Activated CD4-positive, alpha-beta memory T cell treated with anti-CD3 and anti-CD28 coated beads, Interleukin-2, amount 10 ng/mL, durations not matched to agents 7 days and 5 days (primary cell): ENCODE results near the gene MORN1. TPM values are rescaled to one million over a fixed set of nuclear protein-coding genes. Genes with fewer than 3 reads are reported as not detected.
A peak's percentile ranks its signal among the peaks of the same experiment; 100 is the strongest.

Experiments
- CTCF ChIA-PET: fragments of 350-600 bp; sonication (Branson Sonifier 250); formaldehyde crosslinking; loops from one replicate; lab custom pipeline; 2021; ENCODE audit warnings: antibody characterized with exemption, inconsistent platforms; lab: Charles Lee
- POLR2A ChIA-PET: fragments of 350-600 bp; sonication (Branson Sonifier 250); formaldehyde crosslinking; loops from one replicate; lab custom pipeline; 2021; ENCODE audit warnings: antibody characterized with exemption; lab: Charles Lee
- DNase-seq: peaks from one replicate; pipeline ENCODE4 v3.0.0-alpha.2; 2020
- H3K27ac Mint-ChIP-seq: one replicate; pipeline ENCODE4 v1.8.0; 2021; ENCODE audit warnings: mild to moderate bottlenecking, mixed read lengths
- H3K27me3 Mint-ChIP-seq: one replicate; pipeline ENCODE4 v1.8.0; 2021; ENCODE audit warnings: mixed read lengths
- H3K36me3 Mint-ChIP-seq: one replicate; pipeline ENCODE4 v1.8.0; 2021; ENCODE audit warnings: low read depth, mixed read lengths
- H3K4me1 Mint-ChIP-seq: one replicate; pipeline ENCODE4 v1.8.0; 2021; ENCODE audit warnings: mixed read lengths
- H3K4me3 Mint-ChIP-seq: one replicate; pipeline ENCODE4 v1.8.0; 2021; ENCODE audit warnings: mild to moderate bottlenecking, mixed read lengths
- H3K9me3 Mint-ChIP-seq: one replicate; pipeline ENCODE4 v1.8.0; 2021; ENCODE audit warnings: mixed read lengths
- total RNA-seq, 2 experiments: library from RNA; stranded (reverse); gene quantifications; one replicate each; pipeline ENCODE4 v1.2.3, GENCODE V29; 2021

MORN1 gene
- total RNA-seq, 2 experiments from 2014 or later, result 6.2 to 6.3 TPM

DNA sequence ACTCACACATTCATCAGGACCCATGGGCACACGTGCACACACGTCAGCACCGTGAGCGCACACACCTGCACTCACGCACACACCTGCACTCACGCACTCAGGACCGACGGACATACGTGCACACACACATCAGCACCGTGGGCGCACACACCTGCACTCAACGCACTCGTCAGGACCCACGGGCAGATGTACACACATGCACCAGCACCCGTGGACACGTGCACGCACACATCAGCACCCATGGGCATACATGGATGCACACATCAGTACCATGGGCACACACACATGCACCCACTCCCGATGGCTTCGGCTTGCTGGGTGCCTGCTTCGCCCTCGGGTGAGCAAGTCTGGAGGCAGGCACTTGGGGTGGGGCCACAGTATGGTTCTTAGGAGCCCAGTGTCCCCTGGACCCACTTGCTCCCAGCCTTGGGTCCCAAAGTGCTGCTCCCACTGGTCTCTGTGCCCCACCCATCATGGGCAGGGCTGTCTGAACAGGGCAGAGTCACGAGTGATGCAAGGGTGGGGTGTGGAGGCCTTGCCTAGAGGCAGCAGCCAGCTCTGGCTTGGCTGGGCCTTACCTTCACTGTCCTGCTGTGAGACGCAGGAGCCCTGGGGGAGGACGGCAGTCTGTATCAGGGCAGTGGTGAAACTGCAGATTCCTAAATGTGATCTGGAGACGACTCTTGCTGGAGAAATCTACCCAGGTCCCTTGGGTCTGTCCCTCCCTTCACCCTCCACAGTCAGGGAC lies 113.4 kb downstream of the MORN1 start:
- H3K4me3 Mint-ChIP-seq, result no peak overlapping the region
- H3K27ac Mint-ChIP-seq, result no peak overlapping the region
- H3K9me3 Mint-ChIP-seq, result no peaks in the 10 kb centered on the region
- ChIA-PET POLR2A (no interaction called here), CTCF (no interaction called here)
- peaks cover 19% of the 10 kb centered on the region for H3K4me1 Mint-ChIP-seq
- no peak for DNase-seq
- no peaks in the 10 kb centered on the region for H3K27me3 Mint-ChIP-seq
- peaks cover 36% of the 10 kb centered on the region for H3K36me3 Mint-ChIP-seq

DNA sequence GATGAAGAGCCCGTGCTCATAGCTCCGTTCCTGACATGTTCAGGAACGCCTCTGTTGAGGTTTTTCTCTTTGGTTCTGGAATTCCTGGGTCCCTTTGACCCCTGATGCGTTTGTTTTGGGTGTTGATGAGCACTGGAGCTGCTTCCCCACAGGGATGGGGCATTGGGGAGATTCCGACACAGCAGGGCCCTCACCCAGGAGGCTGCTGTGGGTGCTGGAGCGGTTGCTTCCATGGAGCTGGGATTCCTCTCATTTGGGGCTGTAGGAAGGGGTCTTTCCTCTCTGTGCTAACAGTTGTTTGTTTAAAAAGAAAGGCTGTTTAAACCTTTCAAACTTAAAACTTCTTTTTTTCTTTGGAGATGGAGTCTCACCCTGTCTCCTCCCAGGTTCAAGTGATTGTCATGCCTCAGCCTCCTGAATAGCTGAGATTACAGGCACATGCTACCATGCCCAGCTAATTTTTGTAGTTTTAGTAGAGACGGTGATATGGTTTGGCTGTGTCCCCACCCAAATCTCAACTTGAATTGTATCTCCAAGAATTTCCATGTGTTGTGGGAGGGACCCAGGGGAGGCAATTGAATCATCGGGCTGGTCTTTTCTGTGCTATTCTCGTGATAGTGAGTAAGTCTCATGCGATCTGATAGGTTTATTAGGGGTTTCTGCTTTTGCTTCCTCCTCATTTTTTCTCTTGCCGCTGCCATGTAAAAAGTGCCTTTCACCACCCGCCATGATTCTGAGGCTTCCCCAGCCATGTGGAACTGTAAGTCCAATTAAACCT lies 114.4 kb downstream of the MORN1 start:
- POLR2A ChIA-PET, result no interaction called here
- H3K4me1 Mint-ChIP-seq, result peaks cover 20% of the 10 kb centered on the region
- no peak for DNase-seq
- no peaks in the 10 kb centered on the region for H3K9me3 Mint-ChIP-seq
- peak overlapping the region; percentile 40 for H3K27ac Mint-ChIP-seq
- no peaks in the 10 kb centered on the region for H3K27me3 Mint-ChIP-seq
- peaks cover 36% of the 10 kb centered on the region for H3K36me3 Mint-ChIP-seq
- no peak overlapping the region for H3K4me3 Mint-ChIP-seq
- CTCF ChIA-PET, result no interaction called here

DNA sequence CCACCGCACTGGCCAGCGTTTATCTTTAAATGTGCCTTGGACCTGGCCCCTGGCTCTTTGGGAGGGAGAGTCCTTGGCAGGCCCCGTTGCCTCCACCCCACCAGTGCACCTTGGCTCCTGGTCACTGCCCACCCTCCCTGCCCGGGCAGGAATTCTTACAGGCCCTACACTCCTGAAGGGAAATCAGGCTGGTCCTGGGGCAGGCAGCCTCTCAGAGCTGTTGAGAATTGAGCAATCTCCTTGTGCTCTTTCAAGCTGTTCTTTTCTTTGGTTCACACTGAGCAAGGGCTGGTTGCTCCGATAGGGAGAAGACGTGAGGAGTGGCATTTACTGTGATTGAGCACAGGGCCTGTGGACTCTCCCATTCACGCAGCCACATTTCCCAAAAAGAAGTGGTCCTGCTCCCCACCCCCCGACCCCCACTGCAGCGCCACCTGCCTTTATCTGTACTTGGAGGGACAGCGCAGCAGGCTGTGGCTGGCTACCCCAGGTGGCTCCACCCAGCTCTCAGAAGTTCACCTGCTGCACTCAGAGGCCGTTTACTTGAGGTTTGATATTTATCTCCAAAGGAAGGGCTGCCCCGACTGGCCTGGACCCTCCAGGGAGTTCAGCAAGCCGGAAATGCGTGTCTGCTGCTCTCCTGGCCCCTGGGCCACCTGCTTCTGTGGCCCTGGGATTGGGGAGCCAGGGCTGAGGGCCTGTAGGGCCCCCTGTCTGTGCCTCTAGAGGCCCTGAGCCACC lies 115.4 kb downstream of the MORN1 start:
- ChIA-PET POLR2A (no interaction called here), CTCF (no interaction called here)
- peaks cover 21% of the 10 kb centered on the region for H3K4me1 Mint-ChIP-seq
- H3K27ac Mint-ChIP-seq, result peak overlapping the region; percentile 52
- no peak for DNase-seq
- no peak overlapping the region for H3K4me3 Mint-ChIP-seq
- peaks cover 36% of the 10 kb centered on the region for H3K36me3 Mint-ChIP-seq
- H3K9me3 Mint-ChIP-seq, result no peaks in the 10 kb centered on the region
- no peaks in the 10 kb centered on the region for H3K27me3 Mint-ChIP-seq

DNA sequence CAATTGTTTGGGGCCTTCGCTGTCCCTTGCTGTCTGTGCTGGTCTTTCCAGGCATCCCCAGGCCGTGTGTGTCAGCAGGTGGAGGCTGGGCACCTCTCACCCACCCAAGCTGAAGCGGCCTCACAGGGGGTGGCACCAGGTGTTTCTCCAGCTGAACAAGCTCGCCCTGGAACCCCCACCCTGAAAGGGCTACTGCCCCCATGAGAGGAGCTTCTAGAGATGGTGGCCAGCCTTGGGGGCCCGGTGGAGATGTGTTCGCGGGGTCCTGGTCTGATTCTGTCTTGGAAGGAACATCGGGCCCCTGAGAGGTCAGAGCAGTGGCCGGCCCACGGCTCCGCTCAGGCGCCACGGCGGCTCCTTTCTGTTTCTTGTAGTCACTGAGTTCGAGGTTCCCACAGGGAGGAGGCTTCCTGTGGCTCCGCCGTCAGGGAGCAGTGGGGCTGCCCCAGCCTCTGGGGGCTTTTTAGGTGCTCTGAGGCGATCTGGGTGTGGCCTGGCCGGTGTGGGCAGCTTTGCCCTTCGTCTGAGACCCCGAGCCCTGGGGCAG lies 116.4 kb downstream of the MORN1 start:
- Mint-ChIP-seq H3K4me3 (no peak overlapping the region), H3K4me1 (peaks cover 21% of the 10 kb centered on the region), H3K9me3 (no peaks in the 10 kb centered on the region), H3K27ac (no peak overlapping the region), H3K27me3 (no peaks in the 10 kb centered on the region), H3K36me3 (peaks cover 33% of the 10 kb centered on the region)
- no peak for DNase-seq
- CTCF ChIA-PET, result no interaction called here
- POLR2A ChIA-PET, result no interaction called here

DNA sequence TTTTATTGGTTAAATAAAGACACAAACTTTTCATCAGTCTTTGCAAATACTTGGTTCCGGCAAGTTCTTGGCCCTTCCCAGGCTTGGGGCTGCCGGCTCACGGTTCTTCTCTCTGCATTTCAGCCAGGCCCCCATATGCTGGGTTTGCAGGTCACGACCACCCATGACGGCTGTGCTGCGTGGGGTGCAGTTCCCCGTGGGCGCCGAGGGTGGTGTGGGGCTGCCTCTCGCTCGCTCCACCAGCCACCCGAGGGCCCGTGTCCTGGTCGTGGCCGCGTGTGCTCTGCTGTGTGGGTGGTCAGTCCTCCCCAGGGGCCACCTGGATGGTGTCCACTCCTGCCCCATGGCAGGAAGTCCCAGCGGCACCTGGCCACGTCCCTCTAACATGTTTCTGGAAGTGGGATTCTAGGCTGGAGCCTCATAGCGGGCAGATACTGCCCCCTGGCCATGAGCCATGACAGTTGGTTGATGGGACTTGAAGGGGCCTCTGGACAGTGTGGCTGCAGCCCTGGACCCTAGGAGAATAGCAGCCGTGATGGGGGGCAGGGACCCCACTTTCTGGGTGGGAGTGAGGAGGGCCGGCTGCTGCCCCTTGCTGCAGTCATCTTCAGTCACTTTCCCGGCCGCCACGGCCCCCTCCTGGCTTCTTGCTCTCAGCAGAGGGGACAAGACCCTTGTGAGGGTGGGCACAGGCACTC lies 117.0 kb downstream of the MORN1 start:
- no peak for DNase-seq
- ChIA-PET CTCF (no interaction called here), POLR2A (no interaction called here)
- Mint-ChIP-seq H3K27me3 (no peaks in the 10 kb centered on the region), H3K4me3 (no peak overlapping the region), H3K36me3 (peaks cover 28% of the 10 kb centered on the region), H3K9me3 (no peaks in the 10 kb centered on the region), H3K4me1 (peaks cover 21% of the 10 kb centered on the region), H3K27ac (no peak overlapping the region)

DNA sequence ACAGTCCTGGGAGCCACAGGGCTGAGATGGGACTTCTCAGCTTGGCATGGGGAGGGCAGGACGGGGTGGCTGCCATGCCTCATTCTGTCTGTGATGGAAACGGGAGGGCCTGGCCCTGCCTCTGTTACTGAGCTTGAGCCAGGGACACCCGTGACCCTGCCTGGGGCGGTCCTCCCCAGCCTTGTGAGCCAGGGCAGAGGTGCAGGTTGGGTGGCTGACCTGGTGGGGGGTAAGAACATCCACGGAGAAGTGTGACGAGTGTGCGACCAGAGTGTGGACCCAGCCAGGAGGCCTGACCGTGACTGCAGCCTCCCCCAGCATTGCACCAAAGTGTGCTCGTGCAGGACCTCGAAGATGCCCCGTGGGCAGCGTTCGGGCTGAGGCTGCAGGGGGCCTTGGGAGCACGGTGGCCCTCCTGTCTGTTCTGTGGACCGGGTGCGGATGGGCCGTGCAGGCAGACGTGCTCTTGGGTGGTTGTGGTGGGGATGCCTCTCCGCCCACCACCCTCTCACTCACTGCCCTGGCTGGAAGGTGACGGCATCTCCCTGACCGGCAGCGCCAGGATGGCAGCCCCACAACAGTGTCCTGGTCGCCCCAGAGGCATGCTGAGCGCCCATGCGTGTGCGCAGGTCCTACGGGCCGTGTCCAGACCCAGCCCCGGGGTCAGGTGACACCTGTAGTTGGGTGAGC lies 117.8 kb downstream of the MORN1 start:
- ChIA-PET CTCF (no interaction called here), POLR2A (no interaction called here)
- no peak for DNase-seq
- H3K36me3 Mint-ChIP-seq, result peaks cover 29% of the 10 kb centered on the region
- H3K27ac Mint-ChIP-seq, result no peak overlapping the region
- H3K9me3 Mint-ChIP-seq, result no peaks in the 10 kb centered on the region
- peaks cover 21% of the 10 kb centered on the region for H3K4me1 Mint-ChIP-seq
- no peak overlapping the region for H3K4me3 Mint-ChIP-seq
- H3K27me3 Mint-ChIP-seq, result no peaks in the 10 kb centered on the region

DNA sequence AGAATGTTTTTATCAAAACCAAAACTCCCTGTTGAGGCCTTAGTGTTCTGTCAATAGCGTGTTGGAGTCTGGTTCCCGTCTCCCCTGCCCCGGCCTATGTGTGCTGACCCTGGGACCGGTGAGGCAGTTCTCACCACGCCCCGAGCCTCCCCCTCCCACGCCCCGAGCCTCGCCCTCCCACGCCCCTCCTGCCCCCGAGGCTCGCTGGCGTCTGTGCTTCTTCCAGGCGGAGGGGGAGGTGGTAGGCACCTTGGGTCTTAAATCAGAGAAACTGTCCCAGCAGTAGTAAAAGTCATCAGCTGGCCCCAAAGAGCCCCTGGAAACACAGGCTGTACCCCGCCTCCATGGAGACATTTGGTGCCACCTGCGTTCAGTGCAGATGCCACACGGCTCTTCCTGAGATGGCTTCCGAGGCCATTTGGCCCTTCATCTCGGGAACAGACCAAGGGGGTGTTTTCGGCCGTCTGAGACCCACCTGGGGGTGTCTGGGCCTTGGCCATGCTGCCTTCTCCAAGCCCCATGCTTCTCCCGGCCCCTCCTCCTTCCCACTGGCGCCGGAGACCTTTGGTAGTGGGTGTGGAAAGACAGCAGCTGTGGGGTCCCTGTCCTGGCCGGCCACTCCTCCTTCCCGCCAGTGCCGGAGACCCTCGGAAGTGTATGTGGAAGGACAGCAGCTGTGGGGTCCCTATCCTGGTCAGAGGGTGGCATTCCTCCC lies 118.5 kb downstream of the MORN1 start:
- peaks cover 25% of the 10 kb centered on the region for H3K36me3 Mint-ChIP-seq
- no peak overlapping the region for H3K27ac Mint-ChIP-seq
- no peaks in the 10 kb centered on the region for H3K27me3 Mint-ChIP-seq
- POLR2A ChIA-PET, result no interaction called here
- CTCF ChIA-PET, result no interaction called here
- no peak overlapping the region for H3K4me3 Mint-ChIP-seq
- peaks cover 21% of the 10 kb centered on the region for H3K4me1 Mint-ChIP-seq
- DNase-seq, result no peak
- H3K9me3 Mint-ChIP-seq, result no peaks in the 10 kb centered on the region

DNA sequence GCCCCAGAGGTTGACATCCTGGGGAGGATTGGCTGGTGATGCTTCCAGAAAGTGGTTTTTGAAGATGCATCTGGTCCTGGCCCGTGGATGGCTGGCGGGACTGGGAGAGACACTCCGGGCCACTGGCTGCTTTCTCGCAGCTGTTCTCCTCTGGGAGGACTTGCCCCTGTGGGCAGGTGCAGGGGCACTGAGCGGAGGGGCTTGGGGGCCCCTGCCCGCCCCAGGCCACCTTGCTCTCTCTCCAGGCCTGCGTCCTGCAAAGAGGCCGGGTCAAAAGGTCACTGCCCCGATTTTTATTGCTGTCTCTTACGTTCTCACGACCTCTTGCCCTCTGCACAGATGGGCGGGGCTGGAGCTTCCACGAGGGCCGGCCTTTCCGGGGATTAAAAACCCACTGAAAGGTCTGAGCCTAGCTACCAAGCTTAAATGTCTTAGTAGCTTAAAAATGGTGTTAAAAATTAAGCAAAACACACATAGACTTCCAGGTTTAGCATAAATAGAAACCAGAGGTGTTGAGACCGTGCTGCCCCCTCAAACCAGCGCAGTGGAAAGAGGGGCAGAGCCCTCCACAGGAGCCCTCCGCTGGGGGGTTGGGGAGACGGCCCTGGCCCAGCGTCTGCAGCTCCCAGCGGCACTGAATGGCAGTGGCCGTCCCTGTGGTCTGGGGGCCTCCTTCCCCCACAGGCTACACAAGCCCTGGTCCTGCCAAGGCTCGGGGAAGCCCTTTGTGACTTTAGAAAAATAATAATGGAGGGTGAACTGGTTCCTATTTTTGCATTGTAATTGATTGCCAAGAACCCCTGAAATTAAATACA lies 119.3 kb downstream of the MORN1 start:
- Mint-ChIP-seq H3K27me3 (no peaks in the 10 kb centered on the region), H3K4me1 (peaks cover 16% of the 10 kb centered on the region), H3K36me3 (peaks cover 17% of the 10 kb centered on the region), H3K27ac (no peak overlapping the region), H3K9me3 (no peaks in the 10 kb centered on the region), H3K4me3 (no peak overlapping the region)
- no peak for DNase-seq
- CTCF ChIA-PET, result no interaction called here
- POLR2A ChIA-PET, result no interaction called here

Other genes starting within 250 kb of the MORN1 start
- 10 to 100 TPM; 53.4 to 57.1 TPM for gene FAAP20, start 196.8 kb downstream of the MORN1 start, total RNA-seq
- gene SKI, start 163.2 kb downstream of the MORN1 start, total RNA-seq, result 10 to 100 TPM; 58.0 to 61.5 TPM
- 100 to 1,000 TPM; 151 to 160 TPM for gene RER1, start 287 bp upstream of the MORN1 start, total RNA-seq
- gene PEX10, start 21.0 kb upstream of the MORN1 start, total RNA-seq, result 1 to 10 TPM; 6.8 to 9.5 TPM
- 10 to 100 TPM; 32.7 to 33.8 TPM for gene PLCH2, start 84.7 kb upstream of the MORN1 start, total RNA-seq
- 10 to 100 TPM; 71.7 to 72.6 TPM for gene PANK4, start 135.0 kb upstream of the MORN1 start, total RNA-seq
- gene HES5, start 138.7 kb upstream of the MORN1 start, total RNA-seq, result not detected
- gene TNFRSF14, start 164.8 kb upstream of the MORN1 start, total RNA-seq, result 100 to 1,000 TPM; 171 to 173 TPM
- gene PRXL2B, start 195.2 kb upstream of the MORN1 start, total RNA-seq, result 10 to 100 TPM; 17.0 to 22.2 TPM
- 1 to 10 TPM; 1.0 to 1.5 TPM for gene MMEL1, start 241.5 kb upstream of the MORN1 start, total RNA-seq